Small intestine (tissue), 7 donors: Measurements from ENCODE around the gene PRDM2. TPM values are rescaled to one million over a fixed set of nuclear protein-coding genes. Genes with fewer than 3 reads are reported as not detected.

ENCODE experiments used
- DNase-seq, 2 donors: peaks; one replicate each; pipeline versions ENCODE4 v3.0.0 to v3.0.0-alpha.2; 2013
- FAIRE-seq: peaks from 2 replicates; lab custom pipeline; 2012; peaks lifted over from hg19 to GRCh38; lab: Jason Lieb, UNC
- H3K27ac ChIP-seq, 3 donors: one replicate each; pipeline ENCODE4 v1.5.1; 2013; ENCODE audit warnings: low read length in 2 of 3, mild to moderate bottlenecking in 2 of 3, control low read depth in 1 of 3, inconsistent platforms in 1 of 3, low read depth in 1 of 3, moderate library complexity in 1 of 3
- H3K27me3 ChIP-seq, 3 donors: one replicate each; pipeline ENCODE4 v1.6.1; 2013; ENCODE audit warnings: low read length in 3 of 3, inconsistent platforms in 1 of 3; ENCODE audit not compliant: control insufficient read depth in 3 of 3, insufficient read depth in 3 of 3
- H3K36me3 ChIP-seq, 3 donors: one replicate each; pipeline ENCODE4 v1.6.1; 2013; ENCODE audit warnings: low read length in 3 of 3, inconsistent platforms in 1 of 3, low read depth in 1 of 3, mild to moderate bottlenecking in 1 of 3, moderate library complexity in 1 of 3; ENCODE audit not compliant: control insufficient read depth in 3 of 3, insufficient read depth in 2 of 3
- H3K4me1 ChIP-seq, 3 donors: one replicate each; pipeline ENCODE4 v1.6.1; 2013; ENCODE audit warnings: low read length in 2 of 3, inconsistent platforms in 1 of 3, low read depth in 1 of 3, mild to moderate bottlenecking in 1 of 3, moderate library complexity in 1 of 3; ENCODE audit not compliant: control insufficient read depth in 3 of 3, insufficient read depth in 2 of 3
- H3K4me3 ChIP-seq, 3 donors: one replicate each; pipeline ENCODE4 v1.5.1; 2013; ENCODE audit warnings: low read length in 3 of 3, control low read depth in 1 of 3, inconsistent platforms in 1 of 3, low read depth in 1 of 3, mild to moderate bottlenecking in 1 of 3, moderate library complexity in 1 of 3
- H3K9me3 ChIP-seq, 2 donors: one replicate each; pipeline ENCODE4 v1.6.1; 2013; ENCODE audit warnings: low read depth in 1 of 2, low read length in 1 of 2; ENCODE audit not compliant: control insufficient read depth in 2 of 2, insufficient read depth in 1 of 2
- WGBS, 3 donors: extraction: QIAGEN DNeasy Blood & Tissue Kit; methylation state at CpG; one replicate each; pipeline ENCODE4 v1.1.7; 2013; 5-methylcytosine and 5-hydroxymethylcytosine counted together
- polyA plus RNA-seq, 4 donors: library from polyadenylated mRNA; stranded (reverse) in 3 of 4; unstranded in 1 of 4; fragments of 200-250 nt in 3 of 4; fragments of 120-200 nt in 1 of 4; gene quantifications; one replicate each; pipeline versions ENCODE4 v1.2.1 to v1.2.3, GENCODE V29; 2013
- donor health status: healthy with polysubstance abuse.
- donor health status: control.
- donor health status: control.
- donor health status: Bipolar disorder and iron deficiency.
- donor health status: healthy.

Gene PRDM2
- polyA plus RNA-seq, 4 donors: 9.5 to 22.7 (median 11.7) TPM

- Histone ChIP-seq H3K4me3 (no peak overlapping the region), H3K36me3 (no peaks in the 10 kb centered on the region), H3K27me3 (no peaks in the 10 kb centered on the region), H3K27ac (no peak overlapping the region), H3K4me1 (peaks cover 0 to under 1% (median 0%) of the 10 kb centered on the region in 3 donors), H3K9me3 (no peaks in the 10 kb centered on the region)
- FAIRE-seq: no peak
- WGBS, 3 donors: 95 to 99% (median 96%) methylated on average over 13 of the region's 13 CpGs
- DNase-seq: no peak
Measured at GRCh38 chr1:13806108-13806507, 106.1 kb downstream of the PRDM2 start.

- no peak for FAIRE-seq
- no peaks in the 10 kb centered on the region for H3K36me3 ChIP-seq
- DNase-seq: peak; percentile 36 to 63
Measured at GRCh38 chr1:13807209-13807608, 107.2 kb downstream of the PRDM2 start.

DNA sequence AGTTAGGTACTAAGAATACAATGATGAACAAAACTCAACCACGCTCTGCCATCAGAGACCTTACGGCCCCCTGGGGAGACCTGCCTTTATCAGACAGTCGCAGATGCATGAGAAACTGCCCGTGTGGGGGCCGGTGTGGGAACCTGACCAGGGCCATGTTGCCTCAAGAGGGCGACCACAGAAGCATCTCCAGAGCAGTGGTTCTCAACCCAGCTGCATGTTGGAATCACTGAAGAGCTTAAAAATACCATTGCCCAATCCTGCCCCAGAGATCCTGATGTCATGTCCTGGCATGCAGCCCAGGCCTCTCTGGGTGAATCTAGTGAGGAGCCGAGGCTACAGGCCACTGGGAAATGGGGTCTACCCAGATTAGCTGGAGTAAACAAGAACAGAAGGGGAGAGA, 108.7 kb downstream of the PRDM2 start:
- FAIRE-seq (no peak), DNase-seq (no peak)
- WGBS, 3 donors: 86 to 93% (median 87%) methylated on average over 7 of the region's 7 CpGs
- Histone ChIP-seq H3K27ac (no peak overlapping the region), H3K4me3 (no peak overlapping the region), H3K36me3 (no peaks in the 10 kb centered on the region), H3K4me1 (peaks cover 0 to 4% (median 0%) of the 10 kb centered on the region in 3 donors), H3K9me3 (no peaks in the 10 kb centered on the region), H3K27me3 (no peaks in the 10 kb centered on the region)

More at GRCh38 chr1:13807209-13807608, 107.2 kb downstream of the PRDM2 start:
- 29 to 65% (median 59%) methylated on average over 7 of the region's 7 CpGs for WGBS, 3 donors
- Histone ChIP-seq H3K9me3 (no peaks in the 10 kb centered on the region), H3K4me3 (no peak overlapping the region), H3K27me3 (no peaks in the 10 kb centered on the region), H3K27ac (no peak overlapping the region), H3K4me1 (no peaks in the 10 kb centered on the region)

DNA sequence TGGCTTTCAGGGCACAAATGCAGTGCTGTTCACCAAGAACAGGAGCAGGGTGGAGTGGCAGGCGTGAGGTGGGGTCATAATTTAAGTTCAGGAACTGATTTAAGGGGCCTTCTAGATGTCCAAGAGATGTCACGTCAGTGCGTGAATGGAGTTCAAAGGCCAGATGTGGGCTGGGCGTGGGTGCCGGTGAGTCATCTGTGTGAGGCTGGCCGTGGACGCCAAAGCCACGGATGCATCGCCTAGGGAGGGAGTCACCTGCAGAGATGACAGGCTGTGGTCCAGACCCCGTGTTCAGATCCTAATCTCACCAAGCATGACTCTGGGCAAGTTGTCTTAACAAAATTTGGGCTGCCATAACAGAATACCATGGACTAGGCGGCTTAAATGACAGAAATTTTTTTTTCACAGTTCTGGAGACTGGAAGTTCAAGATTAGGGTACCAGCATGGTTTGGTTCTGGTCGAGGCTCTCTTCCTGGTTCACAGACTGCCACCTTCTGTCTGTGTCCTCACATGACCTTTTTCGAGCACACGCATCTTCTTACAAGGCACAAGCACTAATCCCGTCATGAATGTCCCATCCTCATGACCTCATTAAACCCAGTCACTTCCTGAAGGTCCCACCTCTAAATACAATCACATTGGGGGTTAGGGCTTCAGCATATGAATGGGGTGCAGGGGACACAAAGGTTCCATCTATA, 109.6 kb downstream of the PRDM2 start:
- no peaks in the 10 kb centered on the region for H3K9me3 ChIP-seq
- H3K27ac ChIP-seq: no peak overlapping the region
- FAIRE-seq (no peak), DNase-seq (peak in 1 of 2 donors; percentile 59)
- H3K36me3 ChIP-seq: no peaks in the 10 kb centered on the region
- H3K27me3 ChIP-seq: no peaks in the 10 kb centered on the region
- WGBS, 3 donors: 36 to 71% (median 56%) methylated on average over 15 of the region's 15 CpGs
- H3K4me3 ChIP-seq: no peak overlapping the region
- peaks cover 0 to 4% (median 0%) of the 10 kb centered on the region in 3 donors for H3K4me1 ChIP-seq

- FAIRE-seq: no peak
- 70 to 86% (median 82%) methylated on average over 20 of the region's 20 CpGs for WGBS, 3 donors
- DNase-seq: peak in 1 of 2 donors; percentile 58
- H3K27me3 ChIP-seq: no peaks in the 10 kb centered on the region
- no peaks in the 10 kb centered on the region for H3K9me3 ChIP-seq
- H3K27ac ChIP-seq: no peak overlapping the region
- no peaks in the 10 kb centered on the region for H3K36me3 ChIP-seq
- H3K4me1 ChIP-seq: peaks cover 0 to 4% (median 0%) of the 10 kb centered on the region in 3 donors
- H3K4me3 ChIP-seq: no peak overlapping the region
Measured at GRCh38 chr1:13812456-13813397, 112.7 kb downstream of the PRDM2 start.

GRCh38 chr1:13813398-13814012, 113.5 kb downstream of the PRDM2 start:
- FAIRE-seq (no peak), DNase-seq (peak in 1 of 2 donors; percentile 32)
- H3K36me3 ChIP-seq: no peaks in the 10 kb centered on the region
- H3K9me3 ChIP-seq: no peaks in the 10 kb centered on the region
- 61 to 85% (median 79%) methylated on average over 17 of the region's 17 CpGs for WGBS, 3 donors
- H3K4me3 ChIP-seq: no peak overlapping the region
- H3K27ac ChIP-seq: no peak overlapping the region
- peaks cover 0 to 4% (median 0%) of the 10 kb centered on the region in 3 donors for H3K4me1 ChIP-seq
- no peaks in the 10 kb centered on the region for H3K27me3 ChIP-seq

- 90 to 96% (median 92%) methylated on average over 7 of the region's 7 CpGs for WGBS, 3 donors
- DNase-seq: no peak
- no peak for FAIRE-seq
- no peak overlapping the region for H3K4me3 ChIP-seq
- H3K27me3 ChIP-seq: no peaks in the 10 kb centered on the region
- no peaks in the 10 kb centered on the region for H3K36me3 ChIP-seq
- H3K4me1 ChIP-seq: peaks cover 0 to 4% (median 0%) of the 10 kb centered on the region in 3 donors
- no peak overlapping the region for H3K27ac ChIP-seq
- no peaks in the 10 kb centered on the region for H3K9me3 ChIP-seq
Measured at GRCh38 chr1:13814131-13814530, 114.1 kb downstream of the PRDM2 start.
